PC-3 (cell line): ENCODE measurements around the gene PRKACA.

Experiments
- CTCF ChIP-seq: fragments of 300-600 bp; sonication (generic); conservative IDR thresholded peaks from 2 replicates; pipeline ENCODE4 v1.5.1; 2017; ENCODE audit warnings: antibody characterized with exemption, low read depth, mild to moderate bottlenecking, low read length
- EZH2 ChIP-seq: fragments of 300-600 bp; sonication (generic); IDR thresholded peaks from one replicate; pipeline ENCODE4 v1.6.1; 2017; ENCODE audit warnings: antibody characterized with exemption, mild to moderate bottlenecking, low read length; ENCODE audit not compliant: unreplicated experiment
- EZH2phosphoT487 ChIP-seq: fragments of 300-600 bp; sonication (generic); IDR thresholded peaks from 2 replicates; pipeline ENCODE4 v1.6.1; 2018; ENCODE audit warnings: mild to moderate bottlenecking, antibody characterized with exemption, low read length, borderline replicate concordance

- TF ChIP-seq EZH2 (no peak), CTCF (no peak), EZH2phosphoT487 (no peak)
Observed at GRCh38 chr19:14127176-14127575, 9.6 kb upstream of the PRKACA start.
